Epithelial cell of esophagus (primary cell): ENCODE measurements around the gene PAXX.

ENCODE experiments used
- DNase-seq: peaks from one replicate; pipeline ENCODE4 v3.0.0; 2010; ENCODE audit warnings: low read depth
- H3K4me3 ChIP-seq: 2 replicates; pipeline ENCODE4 v1.5.1; 2011; ENCODE audit warnings: mild to moderate bottlenecking, low read length, control low read depth
- TF ChIP-seq, protein P1 (sequence below): IDR thresholded peaks from 2 replicates; pipeline ENCODE4 v1.5.1; 2011; ENCODE audit warnings: low read depth, mild to moderate bottlenecking, low read length, control low read depth, inconsistent platforms; ENCODE audit not compliant: insufficient read depth; ENCODE audit errors: missing control alignments

Gene PAXX

DNA sequence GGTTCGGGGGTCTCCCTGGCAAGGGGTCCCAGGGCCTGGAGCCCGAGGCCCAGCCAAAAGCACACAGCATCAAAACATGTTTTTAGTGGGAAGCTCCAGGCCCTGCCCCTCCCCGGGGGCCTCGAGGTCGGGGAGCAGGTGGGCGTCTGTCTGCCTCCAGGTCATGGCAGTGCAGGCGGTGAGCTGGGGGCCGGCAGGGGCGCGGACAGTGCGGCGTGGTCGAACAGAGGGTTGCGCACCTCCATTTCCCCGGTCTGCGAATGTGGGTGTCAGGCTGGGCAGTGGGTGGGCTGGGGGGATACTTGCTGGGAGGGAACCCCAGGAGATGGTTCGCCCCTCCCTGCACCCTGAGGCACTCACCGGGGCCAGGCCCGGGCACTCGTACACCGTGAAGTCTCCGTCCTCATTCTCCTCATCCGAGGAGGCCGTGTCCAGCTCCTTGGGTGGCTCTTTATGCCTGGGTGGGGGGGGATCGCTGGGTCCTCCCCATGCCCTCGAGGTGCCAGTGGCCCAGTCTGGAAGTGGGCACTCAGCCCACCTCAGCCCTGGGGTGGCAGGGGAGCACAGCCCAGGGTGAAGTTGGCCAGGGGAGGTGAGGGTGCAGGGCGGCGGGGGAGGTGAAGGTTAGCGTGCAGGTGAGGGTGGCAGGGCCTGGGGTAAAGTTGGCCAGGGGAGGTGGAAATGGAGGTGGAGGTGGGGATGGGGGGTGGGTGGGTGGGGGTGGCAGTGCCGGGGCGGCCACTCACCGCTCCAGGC is 47.6 kb downstream of the PAXX start:
- DNase-seq = no peak
- H3K4me3 ChIP-seq = no peak overlapping the region
- TF ChIP-seq, protein P1, sequence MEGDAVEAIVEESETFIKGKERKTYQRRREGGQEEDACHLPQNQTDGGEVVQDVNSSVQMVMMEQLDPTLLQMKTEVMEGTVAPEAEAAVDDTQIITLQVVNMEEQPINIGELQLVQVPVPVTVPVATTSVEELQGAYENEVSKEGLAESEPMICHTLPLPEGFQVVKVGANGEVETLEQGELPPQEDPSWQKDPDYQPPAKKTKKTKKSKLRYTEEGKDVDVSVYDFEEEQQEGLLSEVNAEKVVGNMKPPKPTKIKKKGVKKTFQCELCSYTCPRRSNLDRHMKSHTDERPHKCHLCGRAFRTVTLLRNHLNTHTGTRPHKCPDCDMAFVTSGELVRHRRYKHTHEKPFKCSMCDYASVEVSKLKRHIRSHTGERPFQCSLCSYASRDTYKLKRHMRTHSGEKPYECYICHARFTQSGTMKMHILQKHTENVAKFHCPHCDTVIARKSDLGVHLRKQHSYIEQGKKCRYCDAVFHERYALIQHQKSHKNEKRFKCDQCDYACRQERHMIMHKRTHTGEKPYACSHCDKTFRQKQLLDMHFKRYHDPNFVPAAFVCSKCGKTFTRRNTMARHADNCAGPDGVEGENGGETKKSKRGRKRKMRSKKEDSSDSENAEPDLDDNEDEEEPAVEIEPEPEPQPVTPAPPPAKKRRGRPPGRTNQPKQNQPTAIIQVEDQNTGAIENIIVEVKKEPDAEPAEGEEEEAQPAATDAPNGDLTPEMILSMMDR = no peak

DNA sequence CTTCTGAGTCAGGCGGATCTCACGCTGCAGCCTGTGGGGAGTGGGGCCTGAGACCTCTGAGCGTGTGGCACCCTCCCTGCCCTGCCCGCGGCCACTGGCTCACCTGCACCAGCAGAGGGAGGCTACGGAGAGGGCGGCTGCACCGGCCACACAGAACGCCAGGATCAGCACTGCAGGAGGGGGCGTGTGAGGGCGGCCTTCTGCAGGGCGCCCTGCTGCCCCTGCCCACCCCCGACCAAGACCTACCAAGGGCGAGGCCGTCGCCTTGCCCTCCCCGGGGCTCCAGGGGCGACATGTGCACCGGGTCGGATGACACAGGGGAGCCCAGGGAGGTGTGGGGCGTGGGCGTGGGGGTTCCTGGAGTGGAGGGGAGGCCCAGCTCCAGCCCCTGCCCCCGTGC is 48.3 kb downstream of the PAXX start:
- TF ChIP-seq, protein P1 = no peak
- H3K4me3 ChIP-seq = no peak overlapping the region

DNA sequence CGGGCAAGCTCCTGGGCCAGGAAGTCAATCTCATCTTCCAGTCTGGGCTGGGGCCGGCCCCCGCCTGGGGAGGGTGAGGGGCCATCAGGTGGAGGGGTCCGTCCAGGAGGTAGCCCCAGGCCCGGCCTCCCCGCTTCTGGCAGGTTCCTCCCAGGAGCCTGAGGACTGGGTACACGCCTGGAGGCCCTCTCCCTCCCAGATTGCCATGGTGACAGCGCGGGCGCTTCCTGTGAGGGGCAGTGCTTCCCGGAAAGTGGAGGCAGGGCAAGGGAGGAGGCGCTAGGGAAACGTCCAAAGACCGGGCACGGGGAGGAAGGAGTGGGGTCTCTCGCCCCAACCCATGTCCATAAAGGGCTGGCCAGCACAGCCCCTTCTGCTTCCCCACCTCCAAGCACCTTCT is 48.9 kb downstream of the PAXX start:
- TF ChIP-seq, protein P1 = no peak
- no peak for DNase-seq
- H3K4me3 ChIP-seq = no peak overlapping the region

More for the DNA sequence above, 48.3 kb downstream of the PAXX start:
- DNase-seq = no peak

DNA sequence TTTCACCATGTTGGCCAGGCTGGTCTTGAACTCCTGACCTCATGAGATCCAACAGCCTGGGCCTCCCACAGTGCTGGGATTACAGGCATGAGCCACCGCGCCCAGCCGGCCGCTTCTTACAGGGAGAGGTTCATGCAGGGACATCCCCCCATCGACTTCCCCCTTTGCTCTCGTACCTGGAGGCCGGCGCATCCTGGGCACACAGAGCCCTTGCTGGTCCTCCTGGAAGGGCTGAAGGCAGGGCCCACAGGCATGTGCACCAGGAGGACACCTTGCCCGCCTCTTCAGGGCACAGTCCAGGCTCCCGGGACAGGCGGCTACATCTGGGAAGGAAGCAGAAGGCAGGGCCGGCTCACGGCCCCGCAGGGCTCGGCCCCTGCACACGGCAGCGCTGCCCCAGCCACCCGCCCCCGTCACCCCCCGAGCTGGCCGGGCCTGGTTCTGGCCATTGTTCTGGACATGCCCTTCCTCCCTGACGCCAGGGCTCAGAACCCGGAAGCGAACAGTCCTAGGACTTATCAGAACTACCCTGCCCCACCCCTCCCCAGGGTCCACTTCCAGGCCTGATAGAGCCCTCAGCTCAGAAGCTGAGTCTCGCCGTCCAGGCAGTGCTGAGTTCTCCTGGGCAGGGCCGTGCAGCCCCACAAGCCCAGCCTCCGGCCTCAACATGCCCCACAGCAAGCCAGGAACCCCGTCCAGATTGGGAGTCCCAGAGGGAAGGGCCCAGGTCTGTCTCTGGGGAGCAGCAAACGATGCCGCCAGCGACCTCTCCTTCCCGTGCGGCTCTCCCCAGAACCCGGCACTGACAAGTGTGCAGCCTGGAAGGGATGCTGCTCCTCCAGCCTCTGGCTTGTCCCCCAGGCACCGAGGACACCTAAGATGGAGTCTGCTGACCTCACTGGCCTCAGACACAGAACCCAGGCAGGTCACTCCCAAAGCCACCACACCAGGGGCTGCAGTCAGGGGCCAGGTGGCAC is 50.8 kb downstream of the PAXX start:
- TF ChIP-seq, protein P1 = no peak

More for the DNA sequence above, 50.8 kb downstream of the PAXX start:
- DNase-seq = no peak
- H3K4me3 ChIP-seq = no peak overlapping the region
